Measurements from ENCODE around the gene TMEM9B.
"Not testable (repeated sequence)": the region's sequence is repeated elsewhere in the genome, so short reads cannot be mapped to it uniquely, and the experiment has no call there.

TMEM9B gene

DNA sequence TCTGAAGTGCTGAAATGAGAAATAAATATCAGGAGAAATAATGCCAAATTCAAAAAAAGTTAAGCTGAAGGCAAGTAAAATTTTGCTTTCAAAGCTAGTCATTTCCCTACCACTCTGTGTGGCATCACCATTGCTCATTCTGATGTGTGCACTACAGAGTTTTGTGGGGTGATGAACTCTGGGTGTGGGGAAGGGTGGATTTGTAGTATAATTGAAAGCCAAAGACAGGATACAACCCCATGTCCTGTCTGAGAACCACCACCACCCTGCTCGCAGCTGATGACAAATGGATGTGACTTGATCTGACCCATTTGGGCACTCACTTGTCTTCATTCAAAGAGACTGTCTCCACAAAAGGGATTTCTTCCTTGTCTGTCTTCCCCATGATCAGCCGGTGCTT is 19.3 kb upstream of the TMEM9B start:
- Histone ChIP-seq H4K20me1 (ENCODE audit: insufficient read depth, low read length, poor library complexity, severe bottlenecking) (no peaks in the 10 kb centered on the region), H3K4me3 (ENCODE audit: low read length, poor library complexity, severe bottlenecking) (no peak overlapping the region), H3K9ac (ENCODE audit: low read depth, low read length, poor library complexity, severe bottlenecking) (no peak overlapping the region), H2AFZ (ENCODE audit: low read length) (no peak overlapping the region), H3K4me1 (ENCODE audit: insufficient read depth, low read length, poor library complexity, severe bottlenecking) (no peaks in the 10 kb centered on the region), H3K9me2 (replicated peaks; ENCODE audit: low read depth, low read length) (no peaks in the 10 kb centered on the region), H3K79me2 (ENCODE audit: insufficient read depth, low read length) (no peaks in the 10 kb centered on the region), H3K4me2 (ENCODE audit: low read depth, low read length, poor library complexity, severe bottlenecking) (no peak overlapping the region), H3K36me3 (ENCODE audit: insufficient read depth, low read length) (no peaks in the 10 kb centered on the region), H3F3A (ENCODE audit: low read depth) (no peaks in the 10 kb centered on the region), H3K9me3 (ENCODE audit: insufficient read depth, low read depth, low read length) (no peaks in the 10 kb centered on the region), H3K27me3 (ENCODE audit: insufficient read depth, low read length, poor library complexity, severe bottlenecking) (no peaks in the 10 kb centered on the region)
- TF ChIP-seq EZH2phosphoT487 (IDR thresholded peaks at IDR 0.05; ENCODE audit: borderline replicate concordance) (no peak), CTCF (conservative IDR thresholded peaks at IDR 0.05; ENCODE audit: low read length) (no peak)

GRCh38 chr11:8980485-8980884 is 16.2 kb upstream of the TMEM9B start:
- H3K36me3 ChIP-seq (ENCODE audit: insufficient read depth, low read length) = no peaks in the 10 kb centered on the region
- no peaks in the 10 kb centered on the region for H3F3A ChIP-seq (ENCODE audit: low read depth)
- H4K20me1 ChIP-seq (ENCODE audit: insufficient read depth, low read length, poor library complexity, severe bottlenecking) = no peaks in the 10 kb centered on the region
- H3K4me3 ChIP-seq (ENCODE audit: low read length, poor library complexity, severe bottlenecking) = no peak overlapping the region
- no peak overlapping the region for H3K9ac ChIP-seq (ENCODE audit: low read depth, low read length, poor library complexity, severe bottlenecking)
- H3K4me1 ChIP-seq (ENCODE audit: insufficient read depth, low read length, poor library complexity, severe bottlenecking) = no peaks in the 10 kb centered on the region
- H3K9me2 ChIP-seq (replicated peaks; ENCODE audit: low read depth, low read length) = no peaks in the 10 kb centered on the region
- no peaks in the 10 kb centered on the region for H3K9me3 ChIP-seq (ENCODE audit: insufficient read depth, low read depth, low read length)
- H3K27me3 ChIP-seq (ENCODE audit: insufficient read depth, low read length, poor library complexity, severe bottlenecking) = no peaks in the 10 kb centered on the region
- no peak overlapping the region for H2AFZ ChIP-seq (ENCODE audit: low read length)
- no peaks in the 10 kb centered on the region for H3K79me2 ChIP-seq (ENCODE audit: insufficient read depth, low read length)
- TF ChIP-seq CTCF (conservative IDR thresholded peaks at IDR 0.05; ENCODE audit: low read length) (no peak), EZH2phosphoT487 (IDR thresholded peaks at IDR 0.05; ENCODE audit: borderline replicate concordance) (no peak)
- H3K4me2 ChIP-seq (ENCODE audit: low read depth, low read length, poor library complexity, severe bottlenecking) = no peak overlapping the region

- not testable (repeated sequence) for H3K4me2 ChIP-seq (ENCODE audit: low read depth, low read length, poor library complexity, severe bottlenecking); H2AFZ ChIP-seq (ENCODE audit: low read length); H3K4me3 ChIP-seq (ENCODE audit: low read length, poor library complexity, severe bottlenecking); H3K9ac ChIP-seq (ENCODE audit: low read depth, low read length, poor library complexity, severe bottlenecking); H3K9me3 ChIP-seq (ENCODE audit: insufficient read depth, low read depth, low read length); H3F3A ChIP-seq (ENCODE audit: low read depth); H3K9me2 ChIP-seq (replicated peaks; ENCODE audit: low read depth, low read length); H3K27me3 ChIP-seq (ENCODE audit: insufficient read depth, low read length, poor library complexity, severe bottlenecking); H3K4me1 ChIP-seq (ENCODE audit: insufficient read depth, low read length, poor library complexity, severe bottlenecking); H3K79me2 ChIP-seq (ENCODE audit: insufficient read depth, low read length); H3K36me3 ChIP-seq (ENCODE audit: insufficient read depth, low read length); H4K20me1 ChIP-seq (ENCODE audit: insufficient read depth, low read length, poor library complexity, severe bottlenecking)
These were observed 15.1 kb upstream of the TMEM9B start for GRCh38 chr11:8979365-8979764.

DNA sequence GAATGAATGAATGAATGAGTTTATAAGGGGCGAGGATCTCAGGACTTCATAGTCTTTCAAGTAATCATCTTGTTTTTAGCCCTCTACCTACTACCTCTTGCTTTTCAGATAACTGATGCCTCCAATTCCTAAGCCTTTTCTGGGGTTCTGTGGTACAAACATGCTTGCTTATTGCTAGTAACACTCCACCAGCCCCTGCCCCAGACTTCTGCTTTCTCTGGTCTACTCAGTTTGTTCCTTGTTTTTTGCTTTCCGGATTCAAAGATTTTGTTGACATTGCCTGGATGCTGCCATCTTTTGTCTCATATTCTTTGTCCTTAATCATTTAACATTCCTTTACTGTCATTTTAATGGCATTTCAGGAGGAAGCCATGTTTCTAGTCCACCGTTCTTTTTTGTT is 8.9 kb upstream of the TMEM9B start:
- no peak overlapping the region for H3K4me3 ChIP-seq (ENCODE audit: low read length, poor library complexity, severe bottlenecking)

More for the DNA sequence above, 8.9 kb upstream of the TMEM9B start:
- no peaks in the 10 kb centered on the region for H3K27me3 ChIP-seq (ENCODE audit: insufficient read depth, low read length, poor library complexity, severe bottlenecking)
- no peak overlapping the region for H3K4me2 ChIP-seq (ENCODE audit: low read depth, low read length, poor library complexity, severe bottlenecking)
- H3F3A ChIP-seq (ENCODE audit: low read depth) = no peaks in the 10 kb centered on the region
- H3K79me2 ChIP-seq (ENCODE audit: insufficient read depth, low read length) = no peaks in the 10 kb centered on the region
- H4K20me1 ChIP-seq (ENCODE audit: insufficient read depth, low read length, poor library complexity, severe bottlenecking) = no peaks in the 10 kb centered on the region
- H2AFZ ChIP-seq (ENCODE audit: low read length) = no peak overlapping the region
- no peaks in the 10 kb centered on the region for H3K9me2 ChIP-seq (replicated peaks; ENCODE audit: low read depth, low read length)
- H3K36me3 ChIP-seq (ENCODE audit: insufficient read depth, low read length) = no peaks in the 10 kb centered on the region
- no peaks in the 10 kb centered on the region for H3K9me3 ChIP-seq (ENCODE audit: insufficient read depth, low read depth, low read length)
- no peak overlapping the region for H3K9ac ChIP-seq (ENCODE audit: low read depth, low read length, poor library complexity, severe bottlenecking)
- H3K4me1 ChIP-seq (ENCODE audit: insufficient read depth, low read length, poor library complexity, severe bottlenecking) = no peaks in the 10 kb centered on the region
- no peak for TF ChIP-seq CTCF (conservative IDR thresholded peaks at IDR 0.05; ENCODE audit: low read length)
- TF ChIP-seq EZH2phosphoT487 (IDR thresholded peaks at IDR 0.05; ENCODE audit: borderline replicate concordance) = no peak
